OCI-LY1 (cell line): ENCODE data around the gene PDE4C.

Source experiments
- CTCF ChIP-seq: fragments of 200-600 bp; sonication (generic), shearing (Covaris generic); IDR thresholded peaks from 2 replicates; pipeline ENCODE4 v1.5.1; 2017; ENCODE audit warnings: mild to moderate bottlenecking, antibody characterized with exemption, low read length, moderate library complexity, mixed read lengths
- EZH2 ChIP-seq: fragments of 200-600 bp; sonication (generic), shearing (Covaris generic); IDR thresholded peaks from 2 replicates; pipeline ENCODE4 v1.8.0; 2017; ENCODE audit warnings: borderline replicate concordance, mixed run types, mild to moderate bottlenecking, antibody characterized with exemption, low read length, moderate library complexity, mixed read lengths

GRCh38 chr19:18203863-18204393 lies 22.3 kb downstream of the PDE4C start, which contains the start of gene RAB3A:
- TF ChIP-seq CTCF, result no peak
- TF ChIP-seq EZH2, result no peak
